ENCODE data around the gene GRPEL2. TPM values are rescaled to one million over a fixed set of nuclear protein-coding genes. Genes with fewer than 3 reads are reported as not detected.

The GRPEL2 gene
- total RNA-seq, 1 experiment from 2014 or later: 86.6 TPM

DNA sequence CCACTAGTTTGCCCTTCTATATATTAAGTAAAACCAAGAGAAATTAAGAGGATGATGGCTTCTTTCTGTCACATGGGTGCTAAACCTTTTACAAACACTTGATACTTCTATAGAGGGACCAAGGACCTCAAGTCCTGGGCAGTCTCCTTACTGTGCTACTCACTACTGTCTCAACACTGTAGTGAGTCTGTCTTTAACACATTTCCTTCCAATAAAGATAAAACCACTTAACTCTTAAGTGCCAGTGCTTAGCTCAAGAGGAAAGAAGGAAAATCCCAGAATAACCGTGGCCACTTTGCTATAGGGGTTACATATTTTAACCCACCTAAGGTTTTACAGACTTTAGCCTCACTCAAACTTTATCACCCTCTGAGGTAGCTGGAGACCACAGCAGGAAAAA is 4.4 kb upstream of the GRPEL2 start:
- Mint-ChIP-seq H3K27ac (ENCODE audit: low read depth, unreplicated experiment) (no peak overlapping the region), H3K27me3 (ENCODE audit: insufficient read depth, unreplicated experiment) (no peaks in the 10 kb centered on the region), H3K36me3 (ENCODE audit: insufficient read depth, unreplicated experiment) (no peaks in the 10 kb centered on the region), H3K9me3 (ENCODE audit: unreplicated experiment) (no peaks in the 10 kb centered on the region), H3K4me3 (ENCODE audit: unreplicated experiment) (no peak overlapping the region), H3K4me1 (ENCODE audit: insufficient read depth, unreplicated experiment) (peaks cover 6% of the 10 kb centered on the region)
- DNase-seq (ENCODE audit: unreplicated experiment): no peak
- POLR2A ChIA-PET: interaction anchor here (0.7 to 7.4 kb wide), 4 partner anchors 16 to 34 kb away, joined by 3 to 140 read pairs (median 78); partner anchors contain the start of gene PCYOX1L
- TF ChIP-seq, protein P1, sequence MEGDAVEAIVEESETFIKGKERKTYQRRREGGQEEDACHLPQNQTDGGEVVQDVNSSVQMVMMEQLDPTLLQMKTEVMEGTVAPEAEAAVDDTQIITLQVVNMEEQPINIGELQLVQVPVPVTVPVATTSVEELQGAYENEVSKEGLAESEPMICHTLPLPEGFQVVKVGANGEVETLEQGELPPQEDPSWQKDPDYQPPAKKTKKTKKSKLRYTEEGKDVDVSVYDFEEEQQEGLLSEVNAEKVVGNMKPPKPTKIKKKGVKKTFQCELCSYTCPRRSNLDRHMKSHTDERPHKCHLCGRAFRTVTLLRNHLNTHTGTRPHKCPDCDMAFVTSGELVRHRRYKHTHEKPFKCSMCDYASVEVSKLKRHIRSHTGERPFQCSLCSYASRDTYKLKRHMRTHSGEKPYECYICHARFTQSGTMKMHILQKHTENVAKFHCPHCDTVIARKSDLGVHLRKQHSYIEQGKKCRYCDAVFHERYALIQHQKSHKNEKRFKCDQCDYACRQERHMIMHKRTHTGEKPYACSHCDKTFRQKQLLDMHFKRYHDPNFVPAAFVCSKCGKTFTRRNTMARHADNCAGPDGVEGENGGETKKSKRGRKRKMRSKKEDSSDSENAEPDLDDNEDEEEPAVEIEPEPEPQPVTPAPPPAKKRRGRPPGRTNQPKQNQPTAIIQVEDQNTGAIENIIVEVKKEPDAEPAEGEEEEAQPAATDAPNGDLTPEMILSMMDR (IDR thresholded peaks at IDR 0.05; ENCODE audit: unreplicated experiment): no peak
- intact Hi-C loops (cut with micrococcal nuclease): no loop called here
- BruUV-seq (replicated peaks): no TSS peak
- CTCF ChIA-PET: interaction anchor here (1.5 to 46.8 kb wide), 4 partner anchors 17 to 30 kb away, joined by 4 to 1231 read pairs (median 17); partner anchors contain the start of gene PCYOX1L

DNA sequence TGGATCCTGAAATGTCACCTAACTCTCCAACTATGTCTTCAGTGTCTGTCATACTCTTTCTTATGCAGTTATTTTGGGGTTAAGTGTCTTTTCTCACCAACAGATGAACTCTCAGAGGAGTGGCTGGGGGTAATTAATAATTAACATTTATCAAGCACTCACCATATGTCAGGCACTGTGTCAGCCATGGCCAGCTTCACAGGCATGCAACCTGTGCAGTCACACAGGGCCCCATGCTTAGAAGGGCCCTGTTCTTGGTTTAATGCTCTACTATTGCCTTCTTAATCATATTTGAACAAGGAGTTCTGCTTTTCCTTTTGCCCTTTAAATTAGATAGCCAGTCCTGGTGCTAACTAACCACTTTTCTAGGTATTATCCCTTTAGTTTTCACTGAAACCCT is 3.4 kb upstream of the GRPEL2 start:
- no TSS peak for BruUV-seq (replicated peaks)
- no peaks in the 10 kb centered on the region for H3K27me3 Mint-ChIP-seq (ENCODE audit: insufficient read depth, unreplicated experiment)
- no peak for DNase-seq (ENCODE audit: unreplicated experiment)
- ChIA-PET CTCF (interaction anchor here (0.6 to 46.8 kb wide), 11 partner anchors 10 to 617 kb away, joined by 3 to 1231 read pairs (median 5); partner anchors contain the start of gene PCYOX1L), POLR2A (interaction anchor here (6.2 to 7.4 kb wide), 3 partner anchors 15 to 21 kb away, joined by 134 to 213 read pairs (median 140); partner anchors contain the start of gene PCYOX1L)
- H3K27ac Mint-ChIP-seq (ENCODE audit: low read depth, unreplicated experiment): no peak overlapping the region
- intact Hi-C loops (cut with micrococcal nuclease): no loop called here
- H3K36me3 Mint-ChIP-seq (ENCODE audit: insufficient read depth, unreplicated experiment): peaks cover 4% of the 10 kb centered on the region
- no peaks in the 10 kb centered on the region for H3K9me3 Mint-ChIP-seq (ENCODE audit: unreplicated experiment)
- TF ChIP-seq, protein P1 (IDR thresholded peaks at IDR 0.05; ENCODE audit: unreplicated experiment): no peak
- no peak overlapping the region for H3K4me3 Mint-ChIP-seq (ENCODE audit: unreplicated experiment)
- H3K4me1 Mint-ChIP-seq (ENCODE audit: insufficient read depth, unreplicated experiment): peaks cover 8% of the 10 kb centered on the region

DNA sequence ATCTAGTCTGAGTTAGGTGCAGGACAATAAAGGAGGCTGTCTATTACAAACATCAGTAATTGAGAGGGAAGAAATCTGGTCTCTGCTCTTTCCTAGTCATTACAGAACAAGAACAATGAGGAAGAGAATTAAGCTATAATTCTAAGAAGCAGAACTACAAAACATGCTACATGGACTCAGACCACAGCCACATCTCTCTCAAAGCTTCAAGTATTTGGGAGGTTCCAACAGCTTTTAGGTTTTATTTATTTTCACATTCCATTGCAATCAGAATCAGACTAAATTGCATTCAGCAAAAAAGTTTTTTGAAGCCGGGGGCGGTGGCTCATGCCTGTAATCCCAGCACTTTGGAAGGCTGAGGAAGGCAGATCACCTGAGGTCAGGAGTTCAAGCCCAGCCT is 1.1 kb upstream of the GRPEL2 start:
- intact Hi-C loops (cut with micrococcal nuclease): loop anchor here (2.0 kb wide), 1 partner anchor 27 kb away; no protein-coding TSS in a partner anchor
- TF ChIP-seq, protein P1 (IDR thresholded peaks at IDR 0.05; ENCODE audit: unreplicated experiment): no peak
- ChIA-PET CTCF (interaction anchor here (0.6 to 46.8 kb wide), 11 partner anchors 9 to 114 kb away, joined by 3 to 1231 read pairs (median 4); partner anchors contain the start of gene PCYOX1L), POLR2A (interaction anchor here (1.0 to 7.4 kb wide), 21 partner anchors 10 to 678 kb away, joined by 3 to 213 read pairs (median 10); partner anchors contain the start of genes AFAP1L1, ARHGEF37, CSNK1A1 and PCYOX1L)
- H3K9me3 Mint-ChIP-seq (ENCODE audit: unreplicated experiment): no peaks in the 10 kb centered on the region
- DNase-seq (ENCODE audit: unreplicated experiment): no peak
- H3K4me3 Mint-ChIP-seq (ENCODE audit: unreplicated experiment): peak overlapping the region; percentile 96
- no TSS peak for BruUV-seq (replicated peaks)
- peaks cover 22% of the 10 kb centered on the region for H3K4me1 Mint-ChIP-seq (ENCODE audit: insufficient read depth, unreplicated experiment)
- peaks cover 22% of the 10 kb centered on the region for H3K36me3 Mint-ChIP-seq (ENCODE audit: insufficient read depth, unreplicated experiment)
- H3K27me3 Mint-ChIP-seq (ENCODE audit: insufficient read depth, unreplicated experiment): no peaks in the 10 kb centered on the region
- no peak overlapping the region for H3K27ac Mint-ChIP-seq (ENCODE audit: low read depth, unreplicated experiment)

DNA sequence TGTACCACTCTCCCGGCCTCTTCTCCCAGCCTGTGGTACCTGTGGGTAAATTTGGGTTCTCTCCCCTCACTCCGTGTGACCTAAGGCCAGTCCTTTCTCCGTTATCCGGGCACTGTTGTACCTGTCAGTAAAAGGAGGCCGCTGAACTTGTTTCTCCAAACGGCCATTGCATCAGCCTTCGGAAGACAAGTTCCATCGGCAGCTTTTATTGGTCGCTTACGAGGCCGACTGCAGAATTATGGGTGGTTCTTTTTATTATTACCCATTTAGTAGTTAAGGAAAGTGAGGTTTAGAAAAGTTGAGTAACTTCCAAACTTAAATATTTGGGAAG is 558 bp downstream of the GRPEL2 start:
- ChIA-PET POLR2A (interaction anchor here (0.7 to 7.4 kb wide), 26 partner anchors 11 to 237 kb away, joined by 3 to 213 read pairs (median 10); partner anchors contain the start of genes AFAP1L1, CSNK1A1 and PCYOX1L), CTCF (interaction anchor here (0.9 to 46.8 kb wide), 8 partner anchors 12 to 610 kb away, joined by 3 to 1231 read pairs (median 4); partner anchors contain the start of gene PCYOX1L)
- H3K9me3 Mint-ChIP-seq (ENCODE audit: unreplicated experiment): no peaks in the 10 kb centered on the region
- no TSS peak for BruUV-seq (replicated peaks)
- peak; percentile 56 for DNase-seq (ENCODE audit: unreplicated experiment)
- H3K4me3 Mint-ChIP-seq (ENCODE audit: unreplicated experiment): peak overlapping the region; percentile 96
- TF ChIP-seq, protein P1 (IDR thresholded peaks at IDR 0.05; ENCODE audit: unreplicated experiment): no peak
- no peaks in the 10 kb centered on the region for H3K27me3 Mint-ChIP-seq (ENCODE audit: insufficient read depth, unreplicated experiment)
- H3K27ac Mint-ChIP-seq (ENCODE audit: low read depth, unreplicated experiment): peak overlapping the region; percentile 94
- intact Hi-C loops (cut with micrococcal nuclease): loop anchor here (2.0 kb wide), 1 partner anchor 29 kb away; no protein-coding TSS in a partner anchor
- H3K36me3 Mint-ChIP-seq (ENCODE audit: insufficient read depth, unreplicated experiment): peaks cover 39% of the 10 kb centered on the region
- H3K4me1 Mint-ChIP-seq (ENCODE audit: insufficient read depth, unreplicated experiment): peaks cover 22% of the 10 kb centered on the region

Measured in MCF 10A (cell line).